Natural killer cell treated with Interleukin-12 subunit alpha and Interleukin-12 subunit beta and Interleukin-15 and Interleukin-18, amount 100 ng/mL, for 72 hours (primary cell): ENCODE results near the gene SLC23A2. TPM values are rescaled to one million over a fixed set of nuclear protein-coding genes. Genes with fewer than 3 reads are reported as not detected.

ENCODE experiments used
- ATAC-seq, 2 donors: fragments of 150-1000 bp; cut with Tn5 transposase in 1 of 2; sonication (Bioruptor Pico), chemical (Tn5 transposase) in 1 of 2; 2 replicates each; pipeline ENCODE4 v1.10.0; 2021
- DNase-seq: peaks from one replicate; pipeline ENCODE4 v3.0.0; 2022; ENCODE audit warnings: low spot score
- H3K27ac Mint-ChIP-seq, 2 donors: 1 replicate in 1 of 2; 2 replicates in 1 of 2; pipeline ENCODE4 v1.8.0; 2022; ENCODE audit warnings: mixed read lengths in 2 of 2, mild to moderate bottlenecking in 1 of 2, moderate library complexity in 1 of 2
- H3K27me3 Mint-ChIP-seq, 2 donors: 1 replicate in 1 of 2; 2 replicates in 1 of 2; pipeline ENCODE4 v1.8.0; 2022; ENCODE audit warnings: mixed read lengths in 2 of 2
- H3K36me3 Mint-ChIP-seq: one replicate; pipeline ENCODE4 v1.8.0; 2022; ENCODE audit warnings: mixed read lengths
- H3K4me1 Mint-ChIP-seq, 2 donors: 1 replicate in 1 of 2; 2 replicates in 1 of 2; pipeline ENCODE4 v1.8.0; 2022; ENCODE audit warnings: low read depth in 2 of 2, mixed read lengths in 2 of 2, mild to moderate bottlenecking in 1 of 2
- H3K4me3 Mint-ChIP-seq: one replicate; pipeline ENCODE4 v1.8.0; 2022; ENCODE audit warnings: mixed read lengths
- H3K9me3 Mint-ChIP-seq: 2 replicates; pipeline ENCODE4 v1.8.0; 2022; ENCODE audit warnings: mixed read lengths
- total RNA-seq, 2 donors: library from RNA; stranded (reverse); gene quantifications; one replicate each; pipeline ENCODE4 v1.2.3, GENCODE V29; 2022

The SLC23A2 gene
- total RNA-seq, 2 donors from 2014 or later, result 18.6 to 32.9 TPM

GRCh38 chr20:4905613-4906012 is 95.7 kb downstream of the SLC23A2 start:
- Mint-ChIP-seq H3K9me3 (no peaks in the 10 kb centered on the region), H3K4me1 (peaks cover 0 to 6% of the 10 kb centered on the region in 2 donors), H3K27ac (no peak overlapping the region)

GRCh38 chr20:4905195-4905594 is 96.1 kb downstream of the SLC23A2 start:
- no peaks in the 10 kb centered on the region for H3K9me3 Mint-ChIP-seq
- DNase-seq, result no peak
- peaks cover 6% of the 10 kb centered on the region for H3K36me3 Mint-ChIP-seq
- no peak overlapping the region for H3K4me3 Mint-ChIP-seq
- H3K27me3 Mint-ChIP-seq, result no peaks in the 10 kb centered on the region
- H3K27ac Mint-ChIP-seq, result no peak overlapping the region
- H3K4me1 Mint-ChIP-seq, result peaks cover 0 to 6% of the 10 kb centered on the region in 2 donors
- no peak for ATAC-seq

More at GRCh38 chr20:4905613-4906012, 95.7 kb downstream of the SLC23A2 start:
- Mint-ChIP-seq H3K4me3 (no peak overlapping the region), H3K36me3 (peaks cover 6% of the 10 kb centered on the region), H3K27me3 (no peaks in the 10 kb centered on the region)
- no peak for DNase-seq
- ATAC-seq, result no peak

- no peaks in the 10 kb centered on the region for H3K9me3 Mint-ChIP-seq
- DNase-seq (no peak), ATAC-seq (no peak)
- no peak overlapping the region for H3K4me3 Mint-ChIP-seq
- peaks cover 6% of the 10 kb centered on the region for H3K36me3 Mint-ChIP-seq
- H3K27ac Mint-ChIP-seq, result no peak overlapping the region
- H3K4me1 Mint-ChIP-seq, result peaks cover 0 to 6% of the 10 kb centered on the region in 2 donors
- H3K27me3 Mint-ChIP-seq, result no peaks in the 10 kb centered on the region
These were observed 97.0 kb downstream of the SLC23A2 start for GRCh38 chr20:4904127-4904860.

- H3K27me3 Mint-ChIP-seq, result no peaks in the 10 kb centered on the region
These were observed 98.5 kb downstream of the SLC23A2 start for GRCh38 chr20:4902788-4903187.

GRCh38 chr20:4901031-4901818 is 100.1 kb downstream of the SLC23A2 start:
- H3K36me3 Mint-ChIP-seq, result peaks cover 6% of the 10 kb centered on the region
- no peaks in the 10 kb centered on the region for H3K9me3 Mint-ChIP-seq
- peaks cover 0 to 21% of the 10 kb centered on the region in 2 donors for H3K4me1 Mint-ChIP-seq
- H3K4me3 Mint-ChIP-seq, result no peak overlapping the region
- H3K27ac Mint-ChIP-seq, result peak overlapping the region; percentile 11 to 12
- no peaks in the 10 kb centered on the region for H3K27me3 Mint-ChIP-seq
- ATAC-seq (no peak), DNase-seq (no peak)

More at GRCh38 chr20:4902788-4903187, 98.5 kb downstream of the SLC23A2 start:
- Mint-ChIP-seq H3K36me3 (peaks cover 6% of the 10 kb centered on the region), H3K9me3 (no peaks in the 10 kb centered on the region), H3K4me1 (peaks cover 0 to 11% of the 10 kb centered on the region in 2 donors), H3K4me3 (no peak overlapping the region), H3K27ac (no peak overlapping the region)
- DNase-seq (no peak), ATAC-seq (no peak)

- no peaks in the 10 kb centered on the region for H3K27me3 Mint-ChIP-seq
- DNase-seq (no peak), ATAC-seq (no peak)
- H3K4me1 Mint-ChIP-seq, result peaks cover 16 to 37% of the 10 kb centered on the region in 2 donors
- no peak overlapping the region for H3K27ac Mint-ChIP-seq
- H3K4me3 Mint-ChIP-seq, result no peak overlapping the region
- H3K9me3 Mint-ChIP-seq, result no peaks in the 10 kb centered on the region
- peaks cover 6% of the 10 kb centered on the region for H3K36me3 Mint-ChIP-seq
These were observed 102.7 kb downstream of the SLC23A2 start for GRCh38 chr20:4898282-4899244.

- peaks cover 16 to 37% of the 10 kb centered on the region in 2 donors for H3K4me1 Mint-ChIP-seq
These were observed 103.7 kb downstream of the SLC23A2 start for GRCh38 chr20:4897600-4897999.

GRCh38 chr20:4896971-4897497 is 104.3 kb downstream of the SLC23A2 start:
- Mint-ChIP-seq H3K36me3 (peaks cover 6% of the 10 kb centered on the region), H3K27me3 (no peaks in the 10 kb centered on the region), H3K4me3 (no peak overlapping the region), H3K9me3 (no peaks in the 10 kb centered on the region), H3K4me1 (peaks cover 16 to 37% of the 10 kb centered on the region in 2 donors), H3K27ac (peak overlapping the region in 1 of 2 donors; percentile 59)
- peak in 1 of 2 donors; percentile 34 for ATAC-seq
- no peak for DNase-seq

More at GRCh38 chr20:4897600-4897999, 103.7 kb downstream of the SLC23A2 start:
- Mint-ChIP-seq H3K4me3 (no peak overlapping the region), H3K27ac (peak overlapping the region in 1 of 2 donors; percentile 59), H3K27me3 (no peaks in the 10 kb centered on the region), H3K36me3 (peaks cover 6% of the 10 kb centered on the region), H3K9me3 (no peaks in the 10 kb centered on the region)
- ATAC-seq (no peak), DNase-seq (no peak)

- DNase-seq (no peak), ATAC-seq (peak in 1 of 2 donors; percentile 28)
- Mint-ChIP-seq H3K4me3 (no peak overlapping the region), H3K27ac (no peak overlapping the region), H3K4me1 (peaks cover 16 to 37% of the 10 kb centered on the region in 2 donors), H3K27me3 (no peaks in the 10 kb centered on the region), H3K36me3 (no peaks in the 10 kb centered on the region), H3K9me3 (no peaks in the 10 kb centered on the region)
These were observed 105.1 kb downstream of the SLC23A2 start for GRCh38 chr20:4896119-4896702.

GRCh38 chr20:4894981-4895381 is 106.3 kb downstream of the SLC23A2 start:
- no peak overlapping the region for H3K4me3 Mint-ChIP-seq
- H3K27me3 Mint-ChIP-seq, result no peaks in the 10 kb centered on the region
- H3K27ac Mint-ChIP-seq, result no peak overlapping the region
- H3K4me1 Mint-ChIP-seq, result peaks cover 16 to 34% of the 10 kb centered on the region in 2 donors
- H3K9me3 Mint-ChIP-seq, result no peaks in the 10 kb centered on the region
- no peak for ATAC-seq
- no peak for DNase-seq
- no peaks in the 10 kb centered on the region for H3K36me3 Mint-ChIP-seq

GRCh38 chr20:4894409-4894808 is 106.9 kb downstream of the SLC23A2 start:
- no peak for DNase-seq
- Mint-ChIP-seq H3K27ac (peak overlapping the region in 1 of 2 donors; percentile 24), H3K9me3 (no peaks in the 10 kb centered on the region), H3K36me3 (no peaks in the 10 kb centered on the region), H3K27me3 (no peaks in the 10 kb centered on the region), H3K4me1 (peaks cover 16 to 34% of the 10 kb centered on the region in 2 donors), H3K4me3 (no peak overlapping the region)
- ATAC-seq, result no peak

GRCh38 chr20:4893709-4894108 is 107.6 kb downstream of the SLC23A2 start:
- Mint-ChIP-seq H3K4me3 (no peak overlapping the region), H3K27ac (peak overlapping the region in 1 of 2 donors; percentile 24), H3K36me3 (no peaks in the 10 kb centered on the region)

GRCh38 chr20:4891997-4892396 is 109.3 kb downstream of the SLC23A2 start:
- no peaks in the 10 kb centered on the region for H3K27me3 Mint-ChIP-seq
- no peak overlapping the region for H3K27ac Mint-ChIP-seq
- no peaks in the 10 kb centered on the region for H3K9me3 Mint-ChIP-seq
- ATAC-seq (no peak), DNase-seq (no peak)
- no peak overlapping the region for H3K4me3 Mint-ChIP-seq
- peaks cover 16 to 23% of the 10 kb centered on the region in 2 donors for H3K4me1 Mint-ChIP-seq
- H3K36me3 Mint-ChIP-seq, result no peaks in the 10 kb centered on the region

More at GRCh38 chr20:4893709-4894108, 107.6 kb downstream of the SLC23A2 start:
- no peaks in the 10 kb centered on the region for H3K27me3 Mint-ChIP-seq
- no peak for ATAC-seq
- H3K4me1 Mint-ChIP-seq, result peaks cover 16 to 33% of the 10 kb centered on the region in 2 donors
- DNase-seq, result no peak
- no peaks in the 10 kb centered on the region for H3K9me3 Mint-ChIP-seq
